IPS-18c (cell line): Measurements from ENCODE around the gene SIRPD.

ENCODE experiments used
- H3K4me3 ChIP-seq: 2 replicates; pipeline ENCODE4 v1.7.0; 2013; ENCODE audit warnings: low read depth, mild to moderate bottlenecking, low read length, moderate library complexity; ENCODE audit not compliant: insufficient read depth
- H3K9me3 ChIP-seq: one replicate; pipeline ENCODE4 v1.6.1; 2013; ENCODE audit warnings: mild to moderate bottlenecking, low read length, moderate library complexity; ENCODE audit not compliant: control insufficient read depth, insufficient read depth

The SIRPD gene

DNA sequence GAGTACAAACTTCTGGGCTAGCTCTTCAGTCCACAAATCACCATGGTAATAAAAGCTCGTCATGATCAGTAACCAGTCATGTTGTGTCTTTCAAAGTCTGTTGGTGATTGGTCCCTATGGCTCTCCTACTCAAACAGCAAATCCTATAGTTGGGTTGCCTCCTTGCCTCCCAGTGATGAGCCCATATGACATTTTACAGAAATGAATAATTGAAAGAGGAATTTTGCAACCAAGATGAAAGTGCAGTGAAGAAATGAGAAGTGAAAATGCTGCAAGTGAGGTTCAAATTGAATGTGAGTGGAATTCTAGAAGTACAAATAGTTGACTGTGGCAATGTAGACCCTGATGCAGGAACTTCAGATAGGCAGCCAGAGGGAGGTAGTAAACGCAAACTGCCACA, 5.1 kb upstream of the SIRPD start:
- Histone ChIP-seq H3K9me3 (peaks cover 3% of the 10 kb centered on the region), H3K4me3 (no peak overlapping the region)

DNA sequence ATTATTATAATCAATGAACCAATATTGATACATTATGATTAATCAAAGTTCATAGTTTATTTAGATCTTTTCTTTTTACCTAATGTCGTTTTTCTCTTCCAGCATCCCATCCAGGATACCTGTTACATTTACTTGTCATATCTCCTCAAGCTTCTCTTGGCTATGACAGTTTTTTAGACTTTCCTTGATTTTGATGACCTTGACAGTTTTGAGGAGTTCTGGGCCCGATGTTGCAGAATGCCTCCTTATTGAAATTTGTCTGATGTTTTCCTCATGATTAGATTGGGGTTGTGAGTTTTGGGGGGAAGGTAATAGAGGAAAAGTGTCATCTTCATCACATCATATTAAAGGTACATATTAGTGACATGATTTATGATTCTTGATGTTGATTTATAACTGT, 3.8 kb upstream of the SIRPD start:
- Histone ChIP-seq H3K4me3 (no peak overlapping the region), H3K9me3 (peaks cover 3% of the 10 kb centered on the region)

DNA sequence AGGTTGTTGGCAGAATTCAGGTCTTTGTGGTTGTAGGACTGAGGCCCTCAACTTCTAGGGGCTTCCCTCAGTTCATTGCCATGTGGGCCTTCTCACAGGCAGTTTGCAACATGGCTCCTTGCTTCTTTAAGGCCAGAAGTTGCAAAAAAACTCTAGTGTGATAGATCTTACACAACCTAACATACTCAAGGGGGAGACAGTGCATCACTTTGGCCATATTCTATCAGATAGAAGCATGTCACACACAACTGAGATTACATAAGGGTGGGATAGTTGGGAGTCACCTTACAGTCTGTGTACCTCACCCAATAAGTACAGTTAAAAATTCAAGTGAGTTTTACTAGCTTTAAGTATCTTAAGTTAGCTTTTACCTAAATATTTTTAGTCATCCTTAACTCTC, 1.6 kb downstream of the SIRPD start:
- Histone ChIP-seq H3K4me3 (no peak overlapping the region), H3K9me3 (no peaks in the 10 kb centered on the region)

DNA sequence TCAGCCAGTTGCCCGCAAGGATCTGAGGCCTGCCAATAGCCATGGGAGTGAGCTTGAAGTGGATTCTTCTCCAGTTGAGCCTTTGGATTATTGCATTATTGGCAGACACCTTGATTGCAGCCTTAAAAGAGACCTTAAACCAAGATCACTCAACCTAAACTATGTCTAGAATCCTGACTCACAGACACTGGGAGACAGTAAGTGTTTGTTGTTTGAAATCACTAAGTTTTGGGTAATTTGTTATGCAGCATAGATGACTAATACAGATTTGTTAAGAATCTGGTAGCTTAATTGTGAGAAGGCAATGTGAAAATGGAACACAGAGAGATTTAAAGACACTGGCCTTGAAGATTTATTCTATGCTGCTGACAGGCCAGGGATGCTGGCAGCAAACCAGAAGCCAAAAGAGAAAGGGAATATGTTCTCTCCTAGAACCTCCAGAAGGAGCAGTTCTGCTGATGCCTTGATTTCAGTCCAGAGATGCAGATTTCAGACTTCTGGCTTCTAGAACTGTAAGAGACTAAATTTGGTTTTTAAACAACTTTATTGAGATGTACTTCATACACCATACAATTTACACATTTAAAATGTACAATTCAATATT, 17.6 kb downstream of the SIRPD start:
- H3K4me3 ChIP-seq = no peak overlapping the region
- H3K9me3 ChIP-seq = no peaks in the 10 kb centered on the region

DNA sequence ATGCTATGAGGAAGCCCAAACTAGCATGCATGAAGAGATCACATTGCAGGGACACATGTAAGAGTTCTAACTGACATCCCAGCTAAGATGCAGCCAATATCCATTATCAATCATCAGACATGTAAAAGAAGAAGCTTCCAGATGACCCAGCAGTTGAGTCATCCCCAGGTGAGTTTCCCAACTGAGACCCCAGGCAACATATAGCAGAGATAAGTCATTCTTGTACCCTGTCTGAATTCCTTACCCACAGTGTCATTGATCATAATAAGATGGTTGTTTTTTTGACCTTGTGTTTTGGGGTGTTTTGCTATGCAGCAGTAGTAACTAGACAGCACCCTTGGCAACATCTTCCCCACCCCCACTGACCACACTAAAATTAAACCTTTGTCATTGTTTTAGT, 18.9 kb downstream of the SIRPD start:
- no peak overlapping the region for H3K4me3 ChIP-seq

DNA sequence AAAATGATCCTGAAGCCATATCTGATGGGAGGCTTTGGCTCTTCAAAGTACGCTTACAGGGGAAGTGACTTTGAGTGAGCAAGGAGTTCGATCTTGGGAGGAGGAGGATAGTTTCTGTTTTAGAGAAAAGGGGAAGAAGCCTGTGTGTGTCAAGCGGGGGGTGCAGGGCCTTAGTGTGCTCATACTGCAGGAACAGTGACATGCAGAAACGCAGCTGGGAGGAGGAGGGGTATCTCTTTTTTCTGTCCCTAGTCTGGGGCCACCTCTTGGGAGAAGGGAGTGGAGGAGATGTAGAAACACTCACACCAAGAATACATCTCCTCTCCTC, 19.8 kb downstream of the SIRPD start:
- H3K9me3 ChIP-seq = no peaks in the 10 kb centered on the region
- H3K4me3 ChIP-seq = no peak overlapping the region

More for the DNA sequence above, 18.9 kb downstream of the SIRPD start:
- no peaks in the 10 kb centered on the region for H3K9me3 ChIP-seq

DNA sequence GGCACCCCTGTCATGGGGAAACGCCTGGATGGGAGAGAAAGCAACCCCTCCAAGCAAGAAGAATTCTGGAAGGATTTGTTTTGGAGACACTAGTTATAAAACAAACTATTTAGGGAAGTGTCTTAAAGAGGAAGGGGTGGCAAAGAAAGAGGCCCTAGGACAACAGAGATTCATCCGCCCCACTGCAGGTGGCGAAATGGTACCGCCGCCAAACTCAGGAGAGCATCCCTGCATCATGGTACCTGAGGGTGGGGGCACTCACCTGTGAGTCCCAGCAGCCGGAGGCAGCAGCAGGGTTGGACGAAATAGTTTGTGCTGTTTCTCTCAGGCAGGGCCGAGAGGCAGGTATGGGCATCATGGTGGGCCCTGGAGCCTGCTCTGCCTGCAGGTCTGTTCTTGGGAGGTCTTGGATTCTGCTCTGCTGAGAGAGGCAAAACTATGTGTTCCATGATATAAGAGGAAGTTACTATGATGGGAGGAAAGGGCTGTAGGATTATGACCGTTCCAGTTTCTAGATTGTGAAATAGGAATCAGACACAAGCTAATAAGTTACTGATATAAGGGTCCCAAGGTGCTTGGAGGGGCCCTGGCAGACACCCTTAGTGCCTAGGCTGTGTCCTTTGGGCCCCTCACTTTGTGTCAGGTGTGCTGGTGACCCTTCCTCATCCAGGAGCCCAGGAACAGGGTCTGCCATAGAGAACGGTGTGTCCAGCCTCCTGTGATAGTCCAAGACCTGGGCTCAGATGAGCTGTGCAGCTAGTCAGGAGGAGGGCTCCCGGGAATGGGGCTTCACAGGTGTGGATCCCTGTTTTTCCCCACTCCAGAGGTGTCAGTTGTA, 20.4 kb downstream of the SIRPD start:
- H3K9me3 ChIP-seq = no peaks in the 10 kb centered on the region
- no peak overlapping the region for H3K4me3 ChIP-seq

DNA sequence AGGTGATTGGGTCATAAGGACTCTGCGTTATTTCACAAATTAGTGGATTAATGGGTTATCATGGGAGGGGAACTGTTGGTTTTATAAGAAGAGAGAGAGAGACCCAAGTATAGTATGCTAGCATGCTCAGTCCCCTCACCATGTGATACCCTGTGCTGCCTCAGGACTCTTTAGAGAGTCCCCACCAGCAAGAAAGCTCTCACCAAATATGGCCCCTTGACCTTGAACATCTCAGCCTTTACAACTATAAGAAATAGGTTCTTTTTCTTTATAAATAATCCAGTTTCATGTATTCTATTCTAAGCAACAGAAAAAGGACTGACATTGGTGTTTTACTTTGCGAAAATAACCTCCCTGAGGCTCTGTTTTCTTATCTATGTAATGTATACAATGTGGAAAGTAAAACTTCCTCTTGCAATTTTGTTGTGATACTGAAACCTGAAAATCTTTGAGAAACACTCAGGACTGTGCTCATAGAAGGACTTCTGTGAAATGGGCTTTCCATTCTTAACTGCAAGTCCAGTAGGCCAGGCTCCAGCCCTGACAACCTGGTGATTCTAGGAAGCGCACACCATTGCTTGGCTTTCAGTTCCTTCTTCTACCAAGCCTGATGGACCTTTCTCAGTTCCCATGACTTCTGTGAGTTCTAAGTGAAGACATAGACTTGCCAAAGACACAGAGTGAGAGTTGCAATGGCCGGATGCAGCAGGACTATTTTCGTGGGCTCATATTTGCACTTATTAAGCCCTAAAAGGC, 21.9 kb downstream of the SIRPD start:
- Histone ChIP-seq H3K9me3 (no peaks in the 10 kb centered on the region), H3K4me3 (no peak overlapping the region)

DNA sequence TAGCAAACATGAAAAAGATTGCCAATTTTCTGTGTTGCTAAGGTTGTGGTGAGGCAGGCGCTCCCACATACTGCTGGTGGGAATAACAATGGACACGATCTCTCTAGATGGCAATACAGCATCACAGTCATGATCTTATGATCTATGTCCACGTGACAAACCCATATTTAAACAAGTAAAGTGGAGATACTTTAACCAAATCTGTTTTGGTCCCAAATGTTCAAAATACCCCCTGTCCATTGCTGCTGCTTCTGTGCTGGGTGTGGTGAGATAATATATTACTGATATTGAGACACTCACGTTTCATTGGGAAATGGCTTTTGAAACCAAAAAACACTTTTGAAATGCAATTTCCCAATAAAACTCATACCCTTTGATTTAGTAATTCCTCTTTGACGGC, 23.0 kb downstream of the SIRPD start:
- Histone ChIP-seq H3K9me3 (no peaks in the 10 kb centered on the region), H3K4me3 (no peak overlapping the region)

DNA sequence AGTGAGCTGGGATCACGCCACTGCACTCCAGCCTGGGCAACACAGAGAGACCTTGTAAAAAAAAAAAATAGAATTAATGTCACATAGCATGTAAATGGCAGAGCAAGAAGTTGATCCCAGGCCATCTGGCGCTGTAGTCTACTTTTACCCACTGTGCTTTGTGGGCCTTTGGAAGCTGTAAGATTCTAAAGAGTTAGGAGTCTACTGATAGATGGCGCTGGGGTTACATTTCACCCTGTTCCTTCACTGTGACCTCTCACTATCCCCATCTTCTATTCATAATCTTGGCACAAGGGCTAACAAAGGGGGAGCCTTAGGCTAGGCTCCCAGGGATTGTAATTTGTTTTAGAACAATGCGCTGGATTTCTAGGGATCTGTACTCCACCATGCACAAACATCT, 24.4 kb downstream of the SIRPD start:
- Histone ChIP-seq H3K4me3 (no peak overlapping the region), H3K9me3 (no peaks in the 10 kb centered on the region)

DNA sequence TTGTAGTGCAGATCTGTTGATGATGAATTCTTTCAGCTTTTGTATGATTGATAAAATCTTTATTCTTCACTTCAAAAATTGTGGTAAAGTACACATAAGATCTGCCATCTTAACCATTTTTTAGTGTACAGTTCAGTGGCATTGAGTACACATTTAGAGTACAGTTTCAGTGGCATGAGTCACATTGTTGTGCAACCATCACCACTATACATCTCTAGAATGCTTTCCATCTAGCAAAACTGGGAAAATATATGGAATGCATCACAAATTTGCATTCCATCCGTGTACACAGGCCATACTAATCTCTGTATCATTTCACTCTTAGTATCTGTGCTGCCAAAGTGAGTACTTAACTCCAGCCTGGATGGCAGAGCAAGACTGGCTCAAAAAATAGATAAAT, 28.7 kb downstream of the SIRPD start:
- H3K4me3 ChIP-seq = no peak overlapping the region
- H3K9me3 ChIP-seq = peaks cover 2% of the 10 kb centered on the region

DNA sequence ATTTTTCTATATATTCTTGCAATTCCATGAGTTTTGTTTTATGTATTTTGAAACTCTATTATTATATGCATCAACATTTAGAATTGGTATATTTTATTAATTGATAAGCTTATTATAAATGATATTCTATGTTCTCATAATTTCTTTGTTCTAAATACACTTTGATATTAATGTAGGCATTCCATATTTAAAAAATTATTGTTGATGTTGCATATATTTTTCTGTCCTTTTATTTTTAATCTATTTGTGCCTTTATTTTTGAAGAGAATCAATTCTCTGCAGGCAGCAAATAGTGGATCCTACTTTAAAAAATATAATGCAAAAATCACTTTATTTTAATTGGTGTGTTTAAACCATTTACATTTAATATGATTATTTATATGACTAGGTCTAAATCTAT, 29.6 kb downstream of the SIRPD start:
- Histone ChIP-seq H3K4me3 (no peak overlapping the region), H3K9me3 (peaks cover 2% of the 10 kb centered on the region)

DNA sequence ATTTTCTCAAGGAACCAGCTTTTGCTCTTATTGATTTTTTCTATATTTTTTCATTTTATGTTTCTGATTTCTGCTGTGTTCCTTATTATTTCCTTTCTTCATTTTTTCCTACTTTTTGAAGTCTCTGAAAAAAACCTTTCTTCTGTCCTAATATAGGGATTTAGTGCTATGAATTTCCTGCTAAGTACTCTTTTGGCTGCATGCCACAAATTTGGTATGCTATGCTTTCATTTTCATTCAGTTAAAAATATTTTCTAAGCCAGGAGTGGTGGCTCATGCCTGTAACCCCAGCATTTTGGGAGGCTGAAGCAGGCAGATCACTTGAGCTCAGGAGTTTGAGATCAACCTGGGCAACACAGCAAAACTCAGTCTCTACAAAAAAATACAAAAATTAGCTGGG, 30.6 kb downstream of the SIRPD start:
- no peak overlapping the region for H3K4me3 ChIP-seq
- peaks cover 2% of the 10 kb centered on the region for H3K9me3 ChIP-seq

DNA sequence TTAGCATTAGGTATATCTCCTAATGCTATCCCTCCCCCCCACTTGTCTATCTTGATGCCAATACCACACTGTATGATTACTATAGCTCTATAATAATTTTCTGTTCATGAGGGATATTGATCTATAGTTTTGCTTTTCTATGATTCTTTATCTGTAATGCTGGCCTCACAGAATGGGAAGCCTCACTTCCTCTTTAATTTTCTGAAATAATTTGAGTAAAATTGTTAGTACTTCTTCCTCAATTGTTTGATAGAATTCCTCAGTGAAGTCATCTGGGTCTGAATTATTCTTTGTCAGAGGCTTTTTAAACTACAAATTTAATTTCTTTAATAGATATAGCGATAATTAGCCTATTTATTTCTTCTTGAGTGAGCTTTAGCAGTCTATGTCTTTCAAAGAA, 31.2 kb downstream of the SIRPD start:
- Histone ChIP-seq H3K4me3 (no peak overlapping the region), H3K9me3 (peaks cover 2% of the 10 kb centered on the region)

DNA sequence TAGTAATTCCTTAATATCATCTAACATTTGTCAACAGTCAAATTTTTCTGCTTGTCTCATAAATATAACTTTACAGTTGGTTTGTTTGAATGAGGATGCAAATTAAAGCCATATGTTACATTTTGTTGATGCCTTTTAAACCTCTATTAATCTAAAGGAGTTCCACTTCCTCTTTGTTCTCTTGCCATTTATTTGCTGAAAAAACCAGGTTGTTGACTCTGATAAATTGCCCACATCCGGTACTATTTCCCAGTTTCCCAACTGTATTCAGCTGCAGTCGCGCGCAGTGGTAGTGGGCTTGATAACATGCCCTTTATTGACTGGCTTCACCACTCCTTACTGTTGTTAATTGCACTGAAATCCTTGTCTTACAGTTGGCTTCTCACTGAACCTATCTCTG, 33.5 kb downstream of the SIRPD start:
- H3K4me3 ChIP-seq = no peak overlapping the region

DNA sequence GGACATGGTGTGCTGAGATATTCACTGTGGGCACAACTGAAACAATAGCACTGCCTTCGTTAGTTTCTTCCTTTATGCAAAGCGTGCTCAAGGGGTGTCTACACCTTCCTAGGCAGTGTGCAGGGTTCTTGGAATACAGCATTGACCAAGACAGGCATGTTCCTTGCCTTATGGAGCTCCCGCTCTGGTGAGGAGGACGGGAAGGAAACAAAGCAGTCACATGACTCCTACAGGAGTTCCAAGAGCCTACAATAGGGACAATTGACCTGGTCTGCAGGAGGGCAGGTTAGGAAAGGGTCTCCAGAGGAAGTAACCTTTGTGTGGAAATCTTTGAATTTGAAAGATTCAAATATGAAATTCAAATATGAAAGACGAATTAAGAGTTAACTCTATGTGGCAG, 40.5 kb downstream of the SIRPD start:
- H3K9me3 ChIP-seq = no peaks in the 10 kb centered on the region
- no peak overlapping the region for H3K4me3 ChIP-seq

More for the DNA sequence above, 33.5 kb downstream of the SIRPD start:
- H3K9me3 ChIP-seq = peaks cover 2% of the 10 kb centered on the region

DNA sequence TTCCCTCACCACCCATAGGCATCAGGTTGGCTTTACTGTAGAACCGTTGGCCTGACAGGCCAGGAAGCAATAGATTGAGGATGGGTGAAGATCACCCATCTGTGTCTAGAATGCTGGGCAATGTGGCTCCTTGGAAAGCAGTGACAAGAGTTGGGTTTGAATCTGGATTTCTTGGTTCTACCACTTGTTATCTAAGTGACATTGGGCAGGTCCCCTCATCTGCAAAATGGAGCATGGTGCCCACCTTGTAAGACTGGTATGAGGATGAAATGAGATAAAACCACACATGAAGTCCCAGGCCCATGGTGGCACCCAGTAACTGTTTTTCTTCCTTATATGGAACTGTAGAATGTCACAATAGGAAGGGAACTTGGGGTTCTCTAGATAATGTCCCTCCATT, 43.7 kb downstream of the SIRPD start:
- Histone ChIP-seq H3K9me3 (no peaks in the 10 kb centered on the region), H3K4me3 (no peak overlapping the region)

DNA sequence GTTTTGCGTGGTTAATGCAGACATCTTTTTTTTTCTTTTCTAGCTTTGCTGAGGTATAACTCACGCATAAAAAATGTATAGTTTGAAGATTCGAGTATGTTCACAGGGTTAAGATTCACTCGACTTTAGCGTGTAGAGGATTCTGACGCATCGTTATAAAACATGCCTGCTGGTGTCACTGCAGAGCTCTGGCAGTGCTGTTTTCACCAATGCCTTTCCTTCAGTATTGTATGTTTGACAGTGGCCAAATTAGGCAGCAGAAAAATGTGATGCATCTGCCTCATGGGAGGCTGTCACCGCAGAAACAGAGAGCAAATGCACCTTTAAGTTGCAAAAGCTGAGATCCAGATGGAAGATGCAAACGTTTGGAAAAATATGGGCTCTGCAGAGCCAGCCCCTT, 48.3 kb downstream of the SIRPD start:
- no peaks in the 10 kb centered on the region for H3K9me3 ChIP-seq
- H3K4me3 ChIP-seq = no peak overlapping the region
